NCI-H128 (cell line): ENCODE data around the gene VEGFC.

Experiments used
- DNase-seq: peaks from one replicate; lab custom pipeline; 2025; ENCODE audit not compliant: unreplicated experiment; lab: John Stamatoyannopoulos, UW

VEGFC gene, protein sequence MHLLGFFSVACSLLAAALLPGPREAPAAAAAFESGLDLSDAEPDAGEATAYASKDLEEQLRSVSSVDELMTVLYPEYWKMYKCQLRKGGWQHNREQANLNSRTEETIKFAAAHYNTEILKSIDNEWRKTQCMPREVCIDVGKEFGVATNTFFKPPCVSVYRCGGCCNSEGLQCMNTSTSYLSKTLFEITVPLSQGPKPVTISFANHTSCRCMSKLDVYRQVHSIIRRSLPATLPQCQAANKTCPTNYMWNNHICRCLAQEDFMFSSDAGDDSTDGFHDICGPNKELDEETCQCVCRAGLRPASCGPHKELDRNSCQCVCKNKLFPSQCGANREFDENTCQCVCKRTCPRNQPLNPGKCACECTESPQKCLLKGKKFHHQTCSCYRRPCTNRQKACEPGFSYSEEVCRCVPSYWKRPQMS

GRCh38 chr4:176792326-176793059, at the start of gene VEGFC:
VEGFC (minus strand) TSS chr4:176792922; CDS start chr4:176792311, 611 bp downstream.
- DNase-seq: no peak

GRCh38 chr4:176841711-176842112, 49.0 kb upstream of the VEGFC start:
- no peak for DNase-seq

DNA sequence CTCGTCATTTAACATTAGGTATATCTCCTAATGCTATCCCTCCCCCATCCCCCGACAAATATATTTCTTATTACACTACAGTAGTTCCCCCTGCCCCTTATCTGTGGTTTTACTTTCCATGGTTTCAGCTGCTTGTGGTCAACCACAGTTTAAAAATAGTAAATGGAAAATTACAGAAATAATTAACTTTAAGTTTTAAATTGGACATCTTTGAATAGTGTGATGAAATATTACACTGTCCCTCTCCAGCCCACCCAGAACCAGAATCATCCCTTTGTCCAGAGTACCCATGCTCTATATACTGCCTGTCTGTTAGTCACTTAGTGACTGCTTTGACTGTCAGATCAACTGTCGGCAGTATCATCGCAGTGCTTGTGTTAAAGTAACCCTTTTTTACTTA, 47.4 kb upstream of the VEGFC start:
- DNase-seq: no peak

DNA sequence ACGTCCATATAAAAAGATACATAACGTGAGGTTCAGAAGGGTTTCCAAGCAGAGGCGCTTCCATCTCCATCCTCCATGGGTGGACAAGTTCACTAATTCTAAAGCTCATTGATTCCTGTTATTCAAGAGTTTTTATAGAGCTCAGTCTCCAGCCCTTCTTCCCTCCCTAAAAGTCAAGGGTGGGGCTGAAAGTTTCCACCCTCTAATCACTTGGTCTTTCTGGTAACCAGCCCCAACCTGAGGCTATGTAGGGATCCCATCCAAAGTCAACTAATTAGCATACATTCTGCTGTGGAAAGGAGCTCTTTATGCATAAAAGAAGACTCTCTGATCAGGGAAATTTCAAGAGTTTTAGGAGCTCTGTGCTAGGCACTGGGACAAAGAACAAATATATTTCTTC, 46.9 kb upstream of the VEGFC start:
- DNase-seq: no peak

DNA sequence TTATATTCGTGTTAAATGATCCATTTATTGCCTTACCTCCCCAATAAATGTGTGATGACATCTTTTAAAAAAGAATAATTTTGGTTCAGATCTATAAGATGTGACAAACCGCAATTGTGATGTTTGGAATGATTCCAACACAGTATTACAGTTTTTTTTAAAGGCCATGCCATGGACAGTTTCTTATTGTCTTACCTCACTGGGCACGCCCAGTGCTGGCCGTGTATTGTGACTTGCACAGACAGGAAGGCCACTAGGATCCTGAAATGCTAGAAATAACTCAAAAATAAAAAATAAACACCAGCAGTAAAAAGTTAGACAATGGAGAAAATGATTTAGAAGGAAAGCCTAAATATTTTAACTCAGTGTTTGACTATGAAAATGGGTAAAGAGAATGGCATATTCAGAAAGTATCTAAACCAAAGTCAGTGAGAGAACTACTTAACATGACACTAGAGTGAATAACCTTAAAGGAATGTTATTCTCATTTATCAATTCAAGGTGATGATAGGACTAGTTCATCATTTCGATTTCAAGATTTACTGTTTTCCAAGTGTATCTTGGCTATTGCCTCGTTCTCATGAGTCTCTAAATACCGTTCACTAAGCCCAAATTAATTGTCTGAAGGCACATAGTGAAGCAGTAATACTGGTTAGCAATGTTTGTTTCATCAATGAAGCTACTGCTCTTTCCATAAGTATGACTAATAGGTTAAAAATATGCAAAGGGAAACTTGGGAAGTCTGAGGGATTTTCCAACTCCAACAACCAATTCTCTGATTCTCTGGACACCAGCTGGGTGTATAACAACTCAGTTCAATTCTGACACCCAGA, 46.1 kb upstream of the VEGFC start:
- no peak for DNase-seq

- no peak for DNase-seq
Measured at GRCh38 chr4:176837169-176837895, 44.6 kb upstream of the VEGFC start.

- no peak for DNase-seq
Measured at GRCh38 chr4:176834531-176834930, 41.8 kb upstream of the VEGFC start.

GRCh38 chr4:176833400-176834175, 40.9 kb upstream of the VEGFC start:
- DNase-seq: no peak

- DNase-seq: no peak
Measured at GRCh38 chr4:176830971-176831370, 38.2 kb upstream of the VEGFC start.

- DNase-seq: no peak
Measured at GRCh38 chr4:176825586-176825985, 32.9 kb upstream of the VEGFC start.

GRCh38 chr4:176824645-176825366, 32.1 kb upstream of the VEGFC start:
- no peak for DNase-seq

DNA sequence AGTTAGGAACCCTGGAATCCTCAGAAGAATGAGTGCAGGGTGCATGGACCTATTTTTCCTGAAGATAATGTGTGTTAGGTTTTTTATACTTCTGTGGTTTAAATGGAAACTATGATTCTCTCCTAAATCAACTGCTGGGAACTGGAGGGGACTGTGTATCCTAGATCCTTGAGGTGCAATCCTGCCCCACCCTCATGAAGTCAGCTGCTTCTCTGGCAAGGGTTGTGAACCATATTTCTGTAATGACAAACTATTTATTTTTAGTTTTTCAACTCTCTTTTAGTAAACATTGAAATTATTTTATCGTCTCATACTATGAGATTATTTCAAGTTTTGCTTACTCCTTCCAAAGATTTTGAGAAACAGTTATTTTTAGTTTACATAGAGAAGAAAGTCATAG, 25.8 kb upstream of the VEGFC start:
- no peak for DNase-seq

- no peak for DNase-seq
Measured at GRCh38 chr4:176817204-176817603, 24.5 kb upstream of the VEGFC start.

DNA sequence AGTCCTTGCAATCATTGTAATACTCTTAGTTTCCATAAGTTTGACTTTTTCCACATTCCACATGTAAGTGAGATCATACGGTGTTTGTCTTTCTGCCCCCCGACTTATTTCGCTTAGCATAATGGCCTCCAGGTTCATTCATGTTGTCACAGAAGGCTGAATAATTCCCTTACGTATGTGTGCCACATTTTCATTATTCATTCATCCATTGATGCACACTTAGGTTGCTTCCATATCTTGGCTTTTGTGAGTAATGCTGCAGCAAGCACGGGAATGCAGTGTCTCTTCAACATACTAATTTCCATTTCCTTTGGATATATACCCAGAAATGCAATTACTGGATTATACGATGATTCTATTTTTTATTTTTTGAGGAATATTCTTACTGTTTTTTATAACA, 22.0 kb upstream of the VEGFC start:
- no peak for DNase-seq

DNA sequence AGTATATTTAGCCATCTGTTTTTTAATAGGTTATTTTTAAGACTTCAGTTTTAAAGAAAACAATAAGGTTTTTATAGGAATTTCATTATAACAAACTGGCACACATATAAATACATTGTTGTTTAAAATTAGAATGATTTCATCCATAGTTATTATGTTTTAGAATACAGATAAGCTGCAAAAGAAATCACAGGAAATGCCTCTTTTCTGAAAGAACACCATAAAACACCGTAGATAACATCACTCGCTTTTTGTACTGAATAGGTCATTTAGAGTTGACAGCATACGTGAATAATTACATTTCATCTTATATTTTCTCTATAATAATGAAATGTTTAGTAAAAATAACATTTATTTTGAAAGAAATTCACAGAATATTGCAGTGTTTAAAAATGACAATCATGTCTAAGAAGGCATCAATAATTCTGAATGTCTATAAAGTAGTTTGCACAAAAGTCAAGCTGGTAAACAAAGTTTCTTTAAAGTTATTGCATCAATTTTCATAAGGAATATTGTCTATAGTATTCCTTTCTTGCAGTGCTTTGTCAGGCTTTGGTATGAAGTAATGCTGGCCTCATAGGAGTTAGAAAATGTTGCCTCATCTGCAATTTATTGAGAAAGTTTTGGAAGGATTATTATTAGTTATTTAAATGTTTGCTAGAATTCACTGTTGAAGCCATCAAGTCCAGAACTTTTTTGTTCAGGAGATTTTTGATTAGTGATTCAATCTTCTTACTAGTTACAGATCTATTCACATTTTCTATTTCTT, 17.9 kb upstream of the VEGFC start:
- DNase-seq: no peak

DNA sequence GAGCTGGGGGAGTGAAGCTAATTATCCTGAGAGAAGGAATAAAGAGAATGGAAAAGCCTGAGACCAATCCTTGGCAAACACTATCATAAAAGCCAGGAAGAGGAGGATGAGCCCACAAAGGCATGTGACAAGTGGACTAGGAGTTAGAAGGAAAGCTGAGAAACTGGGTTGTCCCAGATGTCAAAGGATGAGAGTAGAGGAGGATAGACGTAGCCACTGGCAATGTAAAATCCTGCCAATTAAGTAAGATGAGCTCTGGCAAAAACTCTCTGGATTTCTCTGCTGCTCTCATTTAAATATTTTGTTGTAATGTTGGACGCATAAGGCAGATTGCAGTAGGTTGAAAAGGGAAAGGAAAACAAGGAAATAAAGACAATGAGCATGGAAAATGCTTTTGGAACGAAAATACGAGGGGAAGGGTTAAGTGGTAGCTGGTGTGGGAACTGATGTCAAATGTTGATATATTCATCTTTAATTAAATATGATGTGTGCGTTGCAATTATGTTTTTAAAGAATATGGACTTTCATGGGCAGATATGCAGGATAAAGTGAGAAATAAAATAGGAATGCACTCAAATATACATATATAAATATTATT, 14.2 kb upstream of the VEGFC start:
- no peak for DNase-seq

GRCh38 chr4:176805155-176805554, 12.4 kb upstream of the VEGFC start:
- DNase-seq: no peak

DNA sequence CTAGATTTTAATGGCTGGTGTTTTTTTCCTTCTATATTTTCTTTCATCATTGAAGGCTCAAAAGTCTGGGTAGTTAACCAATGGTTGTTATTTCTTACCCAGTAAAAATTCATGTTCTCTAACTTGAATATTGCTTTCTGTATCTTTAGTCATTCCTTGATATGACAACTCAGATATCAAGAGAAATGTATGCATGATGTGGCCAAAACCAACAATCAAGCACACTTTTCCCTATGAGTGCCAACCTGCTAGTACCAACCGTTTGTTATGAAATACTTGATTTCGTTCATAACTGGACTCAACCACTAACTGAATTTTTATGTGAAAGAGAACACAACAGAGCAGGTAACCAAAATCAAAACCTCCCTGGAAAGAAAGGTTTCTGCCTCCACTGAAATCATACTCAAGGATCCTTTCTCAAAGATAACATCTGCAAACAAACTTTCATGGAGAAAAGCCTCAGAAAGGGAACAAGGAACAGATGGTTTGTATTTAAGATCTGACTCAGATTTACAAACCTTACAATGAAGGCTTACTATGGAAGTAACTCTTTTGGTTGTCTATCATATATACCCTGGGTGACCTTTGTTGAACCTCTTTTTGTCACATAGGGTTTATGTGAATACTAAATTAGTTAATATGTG, 8.3 kb upstream of the VEGFC start:
- DNase-seq: no peak
